Esophagus muscularis mucosa (tissue), 4 donors: ENCODE results near the gene TAOK1. TPM values are rescaled to one million over a fixed set of nuclear protein-coding genes. Genes with fewer than 3 reads are reported as not detected.
A peak's percentile ranks its signal among the peaks of the same experiment; 100 is the strongest.

Experiments
- DNase-seq: peaks from one replicate; pipeline ENCODE4 v3.0.0-alpha.2; 2017; ENCODE audit errors: extremely low spot score
- H3K27ac ChIP-seq, 4 donors: fragments of 200-600 bp; sonication (generic); replicated peaks in 1 of 4; 1 replicate in 3 of 4; 2 replicates in 1 of 4; pipeline ENCODE4 v1.5.1; 2016 to 2019; ENCODE audit warnings: mild to moderate bottlenecking in 1 of 4
- H3K27me3 ChIP-seq, 4 donors: fragments of 200-600 bp; sonication (generic); one replicate each; pipeline versions ENCODE4 v1.5.1 to v1.6.0; 2016 to 2019
- H3K36me3 ChIP-seq, 4 donors: fragments of 200-600 bp; sonication (generic); one replicate each; pipeline ENCODE4 v1.5.1; 2016 to 2019
- H3K4me1 ChIP-seq, 4 donors: fragments of 200-600 bp; sonication (generic); one replicate each; pipeline ENCODE4 v1.5.1; 2016 to 2019
- H3K4me3 ChIP-seq, 4 donors: fragments of 200-600 bp; sonication (generic); 1 replicate in 2 of 4; 2 replicates in 2 of 4; pipeline ENCODE4 v1.5.1; 2016 to 2019; ENCODE audit warnings: mild to moderate bottlenecking in 4 of 4, moderate library complexity in 1 of 4
- H3K9me3 ChIP-seq, 4 donors: fragments of 200-600 bp; sonication (generic); 1 replicate in 3 of 4; 2 replicates in 1 of 4; pipeline ENCODE4 v1.5.1; 2016 to 2019
- CTCF ChIP-seq, 3 experiments: fragments of 200-600 bp in 2 of 3; fragments of 450-650 bp in 1 of 3; sonication (generic) in 2 of 3; IDR thresholded peaks; one replicate each; pipeline ENCODE4 v1.5.1; 2017 to 2019; ENCODE audit warnings: antibody characterized with exemption in 3 of 3, mild to moderate bottlenecking in 2 of 3, moderate library complexity in 1 of 3
- EP300 ChIP-seq: sonication (generic); formaldehyde crosslinking; IDR thresholded peaks from one replicate; pipeline ENCODE4 v1.6.1; 2017; ENCODE audit warnings: antibody characterized with exemption
- POLR2A ChIP-seq: fragments of 450-650 bp; IDR thresholded peaks from one replicate; pipeline ENCODE4 v1.6.1; 2017; ENCODE audit warnings: antibody characterized with exemption, moderate library complexity, mild to moderate bottlenecking, low read depth
- POLR2AphosphoS5 ChIP-seq, 2 donors: sonication (generic); formaldehyde crosslinking; IDR thresholded peaks; one replicate each; pipeline ENCODE4 v1.6.1; 2017; ENCODE audit warnings: antibody characterized with exemption in 2 of 2
- WGBS: methylation state at CpG from one replicate; pipeline ENCODE4 v1.1.5; 2018; 5-methylcytosine and 5-hydroxymethylcytosine counted together
- intact Hi-C: fragments of 100-400 bp; cut with DNase I; formaldehyde crosslinking; loops from one replicate; pipeline ENCODE4 v1.15.1; 2023
- total RNA-seq, 4 donors: library from RNA; depleted of rRNA; stranded (reverse); fragments of >200 nt; gene quantifications; one replicate each; pipeline versions ENCODE4 v1.1.0 to v1.2.1, GENCODE V29; 2016

TAOK1 gene
- total RNA-seq, 4 donors from 2014 or later: 48.7 to 73.1 (median 58.9) TPM

- TF ChIP-seq POLR2AphosphoS5 (IDR thresholded peaks at IDR 0.05): no peak
- TF ChIP-seq CTCF (IDR thresholded peaks at IDR 0.05): no peak
- no peak for TF ChIP-seq POLR2A
- no peak for TF ChIP-seq EP300
- DNase-seq: no peak
Observed at GRCh38 chr17:29363716-29364115, 26.4 kb upstream of the TAOK1 start.

GRCh38 chr17:29364691-29365090 lies 25.5 kb upstream of the TAOK1 start:
- DNase-seq: no peak
- TF ChIP-seq CTCF (IDR thresholded peaks at IDR 0.05) (no peak), EP300 (no peak), POLR2AphosphoS5 (IDR thresholded peaks at IDR 0.05) (no peak)
- intact Hi-C loops: no loop called here

More at GRCh38 chr17:29363716-29364115, 26.4 kb upstream of the TAOK1 start:
- H3K27ac ChIP-seq: no peak overlapping the region
- H3K9me3 ChIP-seq: no peaks in the 10 kb centered on the region
- H3K4me1 ChIP-seq: peaks cover 0 to 7% (median 5%) of the 10 kb centered on the region in 4 donors
- H3K4me3 ChIP-seq: no peak overlapping the region
- 72% methylated on average over 2 of the region's 2 CpGs for WGBS
- intact Hi-C loops: no loop called here
- no peaks in the 10 kb centered on the region for H3K36me3 ChIP-seq
- H3K27me3 ChIP-seq: no peaks in the 10 kb centered on the region

GRCh38 chr17:29368161-29368560 lies 22.0 kb upstream of the TAOK1 start:
- Histone ChIP-seq H3K27me3 (no peaks in the 10 kb centered on the region), H3K9me3 (no peaks in the 10 kb centered on the region), H3K4me1 (peaks cover 8 to 21% (median 18%) of the 10 kb centered on the region in 4 donors), H3K36me3 (no peaks in the 10 kb centered on the region), H3K4me3 (no peak overlapping the region), H3K27ac (no peak overlapping the region)
- TF ChIP-seq POLR2AphosphoS5 (IDR thresholded peaks at IDR 0.05) (no peak), EP300 (no peak), POLR2A (no peak), CTCF (IDR thresholded peaks at IDR 0.05) (no peak)
- intact Hi-C loops: loop anchor here (2.0 kb wide), 1 partner anchor 169 kb away; no protein-coding TSS in a partner anchor
- DNase-seq: no peak

More at GRCh38 chr17:29364691-29365090, 25.5 kb upstream of the TAOK1 start:
- Histone ChIP-seq H3K4me1 (peaks cover 6 to 17% (median 12%) of the 10 kb centered on the region in 4 donors), H3K36me3 (no peaks in the 10 kb centered on the region), H3K27me3 (no peaks in the 10 kb centered on the region), H3K9me3 (no peaks in the 10 kb centered on the region), H3K27ac (no peak overlapping the region), H3K4me3 (no peak overlapping the region)
- 89% methylated on average over 4 of the region's 4 CpGs for WGBS

- intact Hi-C loops: loop anchor here (2.0 kb wide), 1 partner anchor 168 kb away; no protein-coding TSS in a partner anchor
- no peaks in the 10 kb centered on the region for H3K27me3 ChIP-seq
- no peak for TF ChIP-seq POLR2AphosphoS5 (IDR thresholded peaks at IDR 0.05)
- no peak for DNase-seq
- H3K4me3 ChIP-seq: no peak overlapping the region
- no peaks in the 10 kb centered on the region for H3K9me3 ChIP-seq
- H3K36me3 ChIP-seq: no peaks in the 10 kb centered on the region
- peak overlapping the region in 1 of 4 donors; percentile 51 for H3K27ac ChIP-seq
- H3K4me1 ChIP-seq: peaks cover 8 to 21% (median 18%) of the 10 kb centered on the region in 4 donors
- 47% methylated on average over 4 of the region's 4 CpGs for WGBS
Observed at GRCh38 chr17:29368926-29369325, 21.2 kb upstream of the TAOK1 start.

- Histone ChIP-seq H3K9me3 (no peaks in the 10 kb centered on the region), H3K4me1 (peaks cover 8 to 21% (median 18%) of the 10 kb centered on the region in 4 donors), H3K4me3 (peak overlapping the region in 3 of 4 donors; percentile 15 to 32 (median 32)), H3K27me3 (no peaks in the 10 kb centered on the region), H3K36me3 (no peaks in the 10 kb centered on the region), H3K27ac (peak overlapping the region; percentile 42 to 66 (median 58))
- intact Hi-C loops: loop anchor here (2.0 kb wide), 1 partner anchor 167 kb away; no protein-coding TSS in a partner anchor
- DNase-seq: no peak
- TF ChIP-seq EP300: no peak
- no peak for TF ChIP-seq POLR2AphosphoS5 (IDR thresholded peaks at IDR 0.05)
- TF ChIP-seq POLR2A: no peak
- peak; percentile 72 to 86 (median 84) for TF ChIP-seq CTCF (IDR thresholded peaks at IDR 0.05)
- 13% methylated on average over 7 of the region's 7 CpGs for WGBS
Observed at GRCh38 chr17:29369831-29370735, 20.1 kb upstream of the TAOK1 start.
